HG02759 (cell line): ENCODE measurements around the gene GSE1.

ENCODE experiments used
- ATAC-seq: cut with Tn5 transposase; IDR thresholded peaks from one replicate; pipeline ENCODE4 v1.9.1; 2021; ENCODE audit warnings: mild to moderate bottlenecking, moderate library complexity; ENCODE audit not compliant: unreplicated experiment

GSE1 gene

DNA sequence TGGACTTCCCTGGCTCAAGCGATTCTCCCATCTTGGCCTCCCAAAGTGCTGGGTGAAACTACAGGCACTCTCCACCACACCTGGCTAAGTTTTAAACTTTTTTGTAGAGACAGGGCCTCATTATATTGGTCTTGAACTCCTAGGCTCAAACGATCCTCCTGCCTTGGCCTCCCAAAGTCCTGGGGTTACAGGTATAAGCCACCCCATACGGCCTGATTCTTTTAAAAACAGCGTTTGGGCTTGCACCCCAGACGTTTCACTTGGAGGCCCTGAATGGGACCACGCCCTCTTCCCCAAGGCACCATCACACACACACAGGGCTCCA lies 105.0 kb downstream of the GSE1 start:
- ATAC-seq, result no peak

GRCh38 chr16:85718682-85719081 lies 105.6 kb downstream of the GSE1 start:
- no peak for ATAC-seq

GRCh38 chr16:85719605-85720301 lies 106.6 kb downstream of the GSE1 start:
- no peak for ATAC-seq

DNA sequence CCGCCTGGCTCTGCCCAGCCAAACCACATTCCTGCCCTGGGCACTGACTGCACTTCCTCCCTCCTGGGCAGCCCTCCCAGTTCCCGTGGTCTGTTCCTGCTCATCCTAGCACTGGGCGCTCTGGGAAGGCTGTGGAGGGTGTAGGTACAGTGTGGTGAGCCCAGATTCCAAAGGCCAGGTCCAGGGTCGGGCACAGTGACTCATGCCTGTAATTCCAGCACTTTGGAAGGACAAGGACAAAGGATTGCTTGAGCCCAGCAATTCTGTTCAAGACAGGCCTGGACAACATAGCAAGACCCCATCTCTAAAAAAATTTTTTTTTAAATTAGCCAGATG lies 107.1 kb downstream of the GSE1 start:
- ATAC-seq, result no peak

GRCh38 chr16:85722128-85722893 lies 109.2 kb downstream of the GSE1 start:
- no peak for ATAC-seq

DNA sequence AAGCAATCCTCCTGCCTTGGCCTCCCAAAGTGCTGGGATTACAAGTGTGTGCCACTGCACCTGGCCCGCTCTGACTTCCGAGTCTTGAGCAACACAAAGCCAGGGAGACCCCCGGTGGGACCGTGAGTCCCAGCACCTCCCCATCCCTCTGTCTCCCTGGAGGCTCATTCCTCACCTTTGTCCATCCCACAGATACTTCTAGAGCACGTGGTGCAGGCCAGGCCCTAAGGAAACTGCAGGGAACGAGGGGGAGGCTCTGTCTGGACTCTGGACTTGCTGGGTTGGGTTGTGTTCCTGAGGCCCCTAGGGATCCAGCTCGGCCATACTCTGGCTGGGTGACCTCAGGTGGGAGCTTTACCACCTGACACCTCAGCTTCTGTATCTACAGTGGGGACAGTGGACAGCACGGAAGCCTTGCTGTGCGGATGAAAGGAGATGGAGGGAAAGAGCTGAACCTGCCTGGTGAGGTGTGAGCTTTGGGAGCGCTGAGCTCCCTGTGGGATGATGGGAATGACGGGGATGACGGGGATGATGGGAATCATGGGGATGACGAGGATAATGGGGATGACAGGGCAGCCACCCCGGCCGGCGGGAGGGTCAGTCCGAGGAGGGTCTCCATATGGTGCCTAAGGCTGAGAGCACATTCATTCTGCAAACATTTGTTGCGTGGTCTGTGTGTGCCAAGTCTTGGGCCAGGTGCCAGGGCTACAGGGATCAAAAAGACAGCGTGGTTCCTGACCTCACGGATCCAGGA lies 111.2 kb downstream of the GSE1 start:
- ATAC-seq, result no peak

DNA sequence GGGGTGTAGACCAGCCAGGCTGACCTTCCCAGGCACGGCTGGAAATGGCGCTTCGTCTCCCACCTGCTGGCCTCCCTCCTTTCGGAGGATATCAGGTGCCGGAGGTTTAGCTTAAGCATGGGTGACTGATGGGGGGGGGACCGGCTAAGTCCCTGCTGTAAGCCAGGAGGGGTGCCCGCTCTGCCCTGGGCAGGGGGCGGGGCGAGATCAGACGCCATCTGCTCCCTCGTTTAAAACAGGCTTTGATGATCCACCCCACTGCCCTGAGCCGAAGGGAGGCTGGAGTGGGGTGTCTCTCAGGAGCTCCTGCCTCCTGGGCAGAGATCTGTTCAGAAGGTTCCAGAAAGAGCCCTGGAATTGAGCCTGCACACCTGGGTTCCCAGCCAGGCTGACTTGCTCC lies 111.8 kb downstream of the GSE1 start:
- ATAC-seq, result no peak
